ENCODE data around the gene ZNF652. TPM values are rescaled to one million over a fixed set of nuclear protein-coding genes. Genes with fewer than 3 reads are reported as not detected.

The ZNF652 gene
- total RNA-seq, 3 donors from 2014 or later = 44.4 to 117 (median 46.9) TPM

- no peak for ATAC-seq
- TF ChIP-seq CTCF (IDR thresholded peaks at IDR 0.05) = no peak
- H3K4me1 ChIP-seq (ENCODE audit: low read depth) = no peaks in the 10 kb centered on the region
- intact Hi-C loops (cut with DNase I, micrococcal nuclease) = no loop called here
- DNase-seq = no peak
- no peaks in the 10 kb centered on the region for H3K9me3 ChIP-seq
- no peaks in the 10 kb centered on the region for H3K36me3 ChIP-seq (ENCODE audit: low read depth)
- H3K4me3 ChIP-seq = no peak overlapping the region
Observed at GRCh38 chr17:49337884-49338283, 24.2 kb downstream of the ZNF652 start.

GRCh38 chr17:49334744-49335512 lies 27.1 kb downstream of the ZNF652 start:
- DNase-seq (no peak), ATAC-seq (no peak)
- intact Hi-C loops (cut with DNase I, micrococcal nuclease) = no loop called here
- Histone ChIP-seq H3K36me3 (ENCODE audit: low read depth) (no peaks in the 10 kb centered on the region), H3K9me3 (no peaks in the 10 kb centered on the region), H3K4me3 (no peak overlapping the region), H3K4me1 (ENCODE audit: low read depth) (no peaks in the 10 kb centered on the region)
- no peak for TF ChIP-seq CTCF (IDR thresholded peaks at IDR 0.05)

- no peak for TF ChIP-seq CTCF (IDR thresholded peaks at IDR 0.05)
- ATAC-seq (no peak), DNase-seq (no peak)
- H3K4me3 ChIP-seq = no peak overlapping the region
- no peaks in the 10 kb centered on the region for H3K36me3 ChIP-seq (ENCODE audit: low read depth)
- intact Hi-C loops (cut with DNase I, micrococcal nuclease) = no loop called here
- H3K4me1 ChIP-seq (ENCODE audit: low read depth) = no peaks in the 10 kb centered on the region
- H3K9me3 ChIP-seq = no peaks in the 10 kb centered on the region
Observed at GRCh38 chr17:49333804-49334203, 28.2 kb downstream of the ZNF652 start.

- no peaks in the 10 kb centered on the region for H3K36me3 ChIP-seq (ENCODE audit: low read depth)
- no peaks in the 10 kb centered on the region for H3K9me3 ChIP-seq
- intact Hi-C loops (cut with DNase I, micrococcal nuclease) = no loop called here
- ATAC-seq = no peak
- no peak for TF ChIP-seq CTCF (IDR thresholded peaks at IDR 0.05)
- H3K4me3 ChIP-seq = no peak overlapping the region
- DNase-seq = no peak
- H3K4me1 ChIP-seq (ENCODE audit: low read depth) = no peaks in the 10 kb centered on the region
Observed at GRCh38 chr17:49327835-49328784, 33.9 kb downstream of the ZNF652 start.

- DNase-seq = no peak
- no peak for TF ChIP-seq CTCF (IDR thresholded peaks at IDR 0.05)
- intact Hi-C loops (cut with DNase I, micrococcal nuclease) = no loop called here
- H3K36me3 ChIP-seq (ENCODE audit: low read depth) = no peaks in the 10 kb centered on the region
- H3K9me3 ChIP-seq = no peaks in the 10 kb centered on the region
- no peak overlapping the region for H3K4me3 ChIP-seq
- no peaks in the 10 kb centered on the region for H3K4me1 ChIP-seq (ENCODE audit: low read depth)
- ATAC-seq = no peak
Observed at GRCh38 chr17:49325980-49326379, 36.1 kb downstream of the ZNF652 start.

All from mucosa of descending colon (tissue), 3 donors.